GM12878 (cell line): ENCODE measurements around the gene PSMD1.

Experiments
- CHD2 ChIP-seq: IDR thresholded peaks from 2 replicates; pipeline ENCODE4 v1.6.1; 2011; ENCODE audit warnings: low read depth, low read length, improper control_type of control experiment, borderline replicate concordance
- EZH2 ChIP-seq: IDR thresholded peaks from 2 replicates; pipeline ENCODE4 v1.6.1; 2012; ENCODE audit warnings: low read depth, mild to moderate bottlenecking, control low read depth, inconsistent platforms, low read length, borderline replicate concordance; ENCODE audit not compliant: control insufficient read depth
- FOS ChIP-seq: IDR thresholded peaks from 3 replicates; pipeline ENCODE4 v1.6.1; 2011; ENCODE audit warnings: borderline replicate concordance; ENCODE audit not compliant: insufficient read length; ENCODE audit errors: extremely low read depth
- HDAC2 ChIP-seq: fragments of 200-600 bp; sonication (generic); IDR thresholded peaks from 2 replicates; pipeline ENCODE4 v1.6.1; 2017
- NFYB ChIP-seq: IDR thresholded peaks from 2 replicates; pipeline ENCODE4 v1.6.1; 2011; ENCODE audit warnings: low read depth, mild to moderate bottlenecking, low read length, improper control_type of control experiment, moderate library complexity; ENCODE audit not compliant: insufficient read depth
- POLR2AphosphoS5 ChIP-seq: IDR thresholded peaks from 2 replicates; pipeline ENCODE4 v1.6.1; 2011; ENCODE audit warnings: mild to moderate bottlenecking, low read length, inconsistent platforms
- RCOR1 ChIP-seq: conservative IDR thresholded peaks from 2 replicates; pipeline ENCODE4 v1.6.1; 2012; ENCODE audit warnings: low read depth, low read length, improper control_type of control experiment
- SIN3A ChIP-seq: IDR thresholded peaks from 2 replicates; pipeline ENCODE4 v1.6.1; 2012; ENCODE audit warnings: low read depth, low read length, improper control_type of control experiment
- STAT1 ChIP-seq: fragments of 450-650 bp; conservative IDR thresholded peaks from 2 replicates; pipeline ENCODE4 v1.6.1; 2014; ENCODE audit warnings: antibody characterized with exemption, mild to moderate bottlenecking
- TF ChIP-seq, protein P1 (sequence below): fragments of 450-650 bp; IDR thresholded peaks from 2 replicates; pipeline ENCODE4 v1.6.1; 2016; ENCODE audit warnings: mild to moderate bottlenecking, moderate library complexity, borderline replicate concordance
- TF ChIP-seq, protein P2 (sequence below), 3 experiments: IDR thresholded peaks in 2 of 3; conservative IDR thresholded peaks in 1 of 3; 2 replicates each; pipeline ENCODE4 v1.5.1; 2011; ENCODE audit warnings: low read depth in 3 of 3, low read length in 3 of 3, mild to moderate bottlenecking in 3 of 3, control low read depth in 2 of 3, moderate library complexity in 2 of 3, inconsistent platforms in 1 of 3, mixed read lengths in 1 of 3; ENCODE audit not compliant: control insufficient read depth in 2 of 3, insufficient read depth in 1 of 3; ENCODE audit errors: extremely low read depth in 1 of 3
- TF ChIP-seq, protein P3 (sequence below): fragments of 450-650 bp; IDR thresholded peaks from 2 replicates; pipeline ENCODE4 v1.6.1; 2016; ENCODE audit warnings: mild to moderate bottlenecking
- TF ChIP-seq, protein P4 (sequence below): fragments of 450-650 bp; IDR thresholded peaks from 2 replicates; pipeline ENCODE4 v1.6.1; 2014; ENCODE audit warnings: mild to moderate bottlenecking

DNA sequence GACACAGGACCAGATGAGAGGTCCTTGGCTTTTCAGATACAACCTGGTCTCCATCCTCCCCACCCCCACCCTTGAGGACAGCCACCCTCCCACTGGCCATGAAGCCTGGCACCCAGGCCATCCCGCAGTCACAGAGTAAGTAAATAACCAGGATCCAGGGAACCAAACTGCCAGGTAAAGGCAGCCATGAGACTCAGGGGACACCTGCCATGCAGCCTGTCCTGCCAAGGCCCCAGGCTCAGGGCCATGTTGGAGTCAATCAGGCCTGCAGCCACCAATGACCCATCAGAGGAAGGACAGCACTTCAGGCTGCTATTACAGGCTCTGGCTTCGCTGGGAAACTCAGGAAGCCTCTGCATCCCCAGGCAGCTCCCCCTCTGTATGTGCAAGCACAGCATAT, 45.1 kb upstream of the PSMD1 start:
- TF ChIP-seq RCOR1 = no peak
- TF ChIP-seq, protein P1, sequence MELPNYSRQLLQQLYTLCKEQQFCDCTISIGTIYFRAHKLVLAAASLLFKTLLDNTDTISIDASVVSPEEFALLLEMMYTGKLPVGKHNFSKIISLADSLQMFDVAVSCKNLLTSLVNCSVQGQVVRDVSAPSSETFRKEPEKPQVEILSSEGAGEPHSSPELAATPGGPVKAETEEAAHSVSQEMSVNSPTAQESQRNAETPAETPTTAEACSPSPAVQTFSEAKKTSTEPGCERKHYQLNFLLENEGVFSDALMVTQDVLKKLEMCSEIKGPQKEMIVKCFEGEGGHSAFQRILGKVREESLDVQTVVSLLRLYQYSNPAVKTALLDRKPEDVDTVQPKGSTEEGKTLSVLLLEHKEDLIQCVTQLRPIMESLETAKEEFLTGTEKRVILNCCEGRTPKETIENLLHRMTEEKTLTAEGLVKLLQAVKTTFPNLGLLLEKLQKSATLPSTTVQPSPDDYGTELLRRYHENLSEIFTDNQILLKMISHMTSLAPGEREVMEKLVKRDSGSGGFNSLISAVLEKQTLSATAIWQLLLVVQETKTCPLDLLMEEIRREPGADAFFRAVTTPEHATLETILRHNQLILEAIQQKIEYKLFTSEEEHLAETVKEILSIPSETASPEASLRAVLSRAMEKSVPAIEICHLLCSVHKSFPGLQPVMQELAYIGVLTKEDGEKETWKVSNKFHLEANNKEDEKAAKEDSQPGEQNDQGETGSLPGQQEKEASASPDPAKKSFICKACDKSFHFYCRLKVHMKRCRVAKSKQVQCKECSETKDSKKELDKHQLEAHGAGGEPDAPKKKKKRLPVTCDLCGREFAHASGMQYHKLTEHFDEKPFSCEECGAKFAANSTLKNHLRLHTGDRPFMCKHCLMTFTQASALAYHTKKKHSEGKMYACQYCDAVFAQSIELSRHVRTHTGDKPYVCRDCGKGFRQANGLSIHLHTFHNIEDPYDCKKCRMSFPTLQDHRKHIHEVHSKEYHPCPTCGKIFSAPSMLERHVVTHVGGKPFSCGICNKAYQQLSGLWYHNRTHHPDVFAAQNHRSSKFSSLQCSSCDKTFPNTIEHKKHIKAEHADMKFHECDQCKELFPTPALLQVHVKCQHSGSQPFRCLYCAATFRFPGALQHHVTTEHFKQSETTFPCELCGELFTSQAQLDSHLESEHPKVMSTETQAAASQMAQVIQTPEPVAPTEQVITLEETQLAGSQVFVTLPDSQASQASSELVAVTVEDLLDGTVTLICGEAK = no peak
- TF ChIP-seq EZH2 = no peak
- TF ChIP-seq HDAC2 = no peak
- no peak for TF ChIP-seq STAT1
- no peak for TF ChIP-seq SIN3A
- TF ChIP-seq, protein P2, sequence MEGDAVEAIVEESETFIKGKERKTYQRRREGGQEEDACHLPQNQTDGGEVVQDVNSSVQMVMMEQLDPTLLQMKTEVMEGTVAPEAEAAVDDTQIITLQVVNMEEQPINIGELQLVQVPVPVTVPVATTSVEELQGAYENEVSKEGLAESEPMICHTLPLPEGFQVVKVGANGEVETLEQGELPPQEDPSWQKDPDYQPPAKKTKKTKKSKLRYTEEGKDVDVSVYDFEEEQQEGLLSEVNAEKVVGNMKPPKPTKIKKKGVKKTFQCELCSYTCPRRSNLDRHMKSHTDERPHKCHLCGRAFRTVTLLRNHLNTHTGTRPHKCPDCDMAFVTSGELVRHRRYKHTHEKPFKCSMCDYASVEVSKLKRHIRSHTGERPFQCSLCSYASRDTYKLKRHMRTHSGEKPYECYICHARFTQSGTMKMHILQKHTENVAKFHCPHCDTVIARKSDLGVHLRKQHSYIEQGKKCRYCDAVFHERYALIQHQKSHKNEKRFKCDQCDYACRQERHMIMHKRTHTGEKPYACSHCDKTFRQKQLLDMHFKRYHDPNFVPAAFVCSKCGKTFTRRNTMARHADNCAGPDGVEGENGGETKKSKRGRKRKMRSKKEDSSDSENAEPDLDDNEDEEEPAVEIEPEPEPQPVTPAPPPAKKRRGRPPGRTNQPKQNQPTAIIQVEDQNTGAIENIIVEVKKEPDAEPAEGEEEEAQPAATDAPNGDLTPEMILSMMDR (IDR thresholded peaks at IDR 0.05 in 2 of 3, conservative IDR thresholded peaks at IDR 0.05 in 1 of 3; ENCODE audit: control insufficient read depth in 2 of 3, extremely low read depth in 1 of 3, insufficient read depth in 1 of 3, low read depth in 3 of 3, low read length in 3 of 3) = no peak
- TF ChIP-seq CHD2 = no peak
- no peak for TF ChIP-seq POLR2AphosphoS5
- TF ChIP-seq, protein P3, sequence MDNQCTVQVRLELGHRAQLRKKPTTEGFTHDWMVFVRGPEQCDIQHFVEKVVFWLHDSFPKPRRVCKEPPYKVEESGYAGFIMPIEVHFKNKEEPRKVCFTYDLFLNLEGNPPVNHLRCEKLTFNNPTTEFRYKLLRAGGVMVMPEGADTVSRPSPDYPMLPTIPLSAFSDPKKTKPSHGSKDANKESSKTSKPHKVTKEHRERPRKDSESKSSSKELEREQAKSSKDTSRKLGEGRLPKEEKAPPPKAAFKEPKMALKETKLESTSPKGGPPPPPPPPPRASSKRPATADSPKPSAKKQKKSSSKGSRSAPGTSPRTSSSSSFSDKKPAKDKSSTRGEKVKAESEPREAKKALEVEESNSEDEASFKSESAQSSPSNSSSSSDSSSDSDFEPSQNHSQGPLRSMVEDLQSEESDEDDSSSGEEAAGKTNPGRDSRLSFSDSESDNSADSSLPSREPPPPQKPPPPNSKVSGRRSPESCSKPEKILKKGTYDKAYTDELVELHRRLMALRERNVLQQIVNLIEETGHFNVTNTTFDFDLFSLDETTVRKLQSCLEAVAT = no peak
- TF ChIP-seq, protein P4, sequence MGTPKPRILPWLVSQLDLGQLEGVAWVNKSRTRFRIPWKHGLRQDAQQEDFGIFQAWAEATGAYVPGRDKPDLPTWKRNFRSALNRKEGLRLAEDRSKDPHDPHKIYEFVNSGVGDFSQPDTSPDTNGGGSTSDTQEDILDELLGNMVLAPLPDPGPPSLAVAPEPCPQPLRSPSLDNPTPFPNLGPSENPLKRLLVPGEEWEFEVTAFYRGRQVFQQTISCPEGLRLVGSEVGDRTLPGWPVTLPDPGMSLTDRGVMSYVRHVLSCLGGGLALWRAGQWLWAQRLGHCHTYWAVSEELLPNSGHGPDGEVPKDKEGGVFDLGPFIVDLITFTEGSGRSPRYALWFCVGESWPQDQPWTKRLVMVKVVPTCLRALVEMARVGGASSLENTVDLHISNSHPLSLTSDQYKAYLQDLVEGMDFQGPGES = no peak
- TF ChIP-seq FOS = no peak
- TF ChIP-seq NFYB = no peak
